Esophagus muscularis mucosa (tissue), 4 donors: ENCODE data around the gene DNAH17. TPM values are rescaled to one million over a fixed set of nuclear protein-coding genes. Genes with fewer than 3 reads are reported as not detected.

Source experiments
- DNase-seq: peaks from one replicate; pipeline ENCODE4 v3.0.0-alpha.2; 2017; ENCODE audit errors: extremely low spot score
- H3K27ac ChIP-seq, 4 donors: fragments of 200-600 bp; sonication (generic); replicated peaks in 1 of 4; 1 replicate in 3 of 4; 2 replicates in 1 of 4; pipeline ENCODE4 v1.5.1; 2016 to 2019; ENCODE audit warnings: mild to moderate bottlenecking in 1 of 4
- H3K27me3 ChIP-seq, 4 donors: fragments of 200-600 bp; sonication (generic); one replicate each; pipeline versions ENCODE4 v1.5.1 to v1.6.0; 2016 to 2019
- H3K36me3 ChIP-seq, 4 donors: fragments of 200-600 bp; sonication (generic); one replicate each; pipeline ENCODE4 v1.5.1; 2016 to 2019
- H3K4me1 ChIP-seq, 4 donors: fragments of 200-600 bp; sonication (generic); one replicate each; pipeline ENCODE4 v1.5.1; 2016 to 2019
- H3K4me3 ChIP-seq, 4 donors: fragments of 200-600 bp; sonication (generic); 1 replicate in 2 of 4; 2 replicates in 2 of 4; pipeline ENCODE4 v1.5.1; 2016 to 2019; ENCODE audit warnings: mild to moderate bottlenecking in 4 of 4, moderate library complexity in 1 of 4
- H3K9me3 ChIP-seq, 4 donors: fragments of 200-600 bp; sonication (generic); 1 replicate in 3 of 4; 2 replicates in 1 of 4; pipeline ENCODE4 v1.5.1; 2016 to 2019
- EP300 ChIP-seq: sonication (generic); formaldehyde crosslinking; IDR thresholded peaks from one replicate; pipeline ENCODE4 v1.6.1; 2017; ENCODE audit warnings: antibody characterized with exemption
- POLR2A ChIP-seq: fragments of 450-650 bp; IDR thresholded peaks from one replicate; pipeline ENCODE4 v1.6.1; 2017; ENCODE audit warnings: antibody characterized with exemption, moderate library complexity, mild to moderate bottlenecking, low read depth
- POLR2AphosphoS5 ChIP-seq, 2 donors: sonication (generic); formaldehyde crosslinking; IDR thresholded peaks; one replicate each; pipeline ENCODE4 v1.6.1; 2017; ENCODE audit warnings: antibody characterized with exemption in 2 of 2
- WGBS: methylation state at CpG from one replicate; pipeline ENCODE4 v1.1.5; 2018; 5-methylcytosine and 5-hydroxymethylcytosine counted together
- intact Hi-C: fragments of 100-400 bp; cut with DNase I; formaldehyde crosslinking; loops from one replicate; pipeline ENCODE4 v1.15.1; 2023
- total RNA-seq, 4 donors: library from RNA; depleted of rRNA; stranded (reverse); fragments of >200 nt; gene quantifications; one replicate each; pipeline versions ENCODE4 v1.1.0 to v1.2.1, GENCODE V29; 2016
- TF ChIP-seq, protein P1 (sequence below), 3 experiments: fragments of 200-600 bp in 2 of 3; fragments of 450-650 bp in 1 of 3; sonication (generic) in 2 of 3; IDR thresholded peaks; one replicate each; pipeline ENCODE4 v1.5.1; 2017 to 2019; ENCODE audit warnings: antibody characterized with exemption in 3 of 3, mild to moderate bottlenecking in 2 of 3, moderate library complexity in 1 of 3

DNAH17 gene
- total RNA-seq, 4 donors from 2014 or later: not detected

DNA sequence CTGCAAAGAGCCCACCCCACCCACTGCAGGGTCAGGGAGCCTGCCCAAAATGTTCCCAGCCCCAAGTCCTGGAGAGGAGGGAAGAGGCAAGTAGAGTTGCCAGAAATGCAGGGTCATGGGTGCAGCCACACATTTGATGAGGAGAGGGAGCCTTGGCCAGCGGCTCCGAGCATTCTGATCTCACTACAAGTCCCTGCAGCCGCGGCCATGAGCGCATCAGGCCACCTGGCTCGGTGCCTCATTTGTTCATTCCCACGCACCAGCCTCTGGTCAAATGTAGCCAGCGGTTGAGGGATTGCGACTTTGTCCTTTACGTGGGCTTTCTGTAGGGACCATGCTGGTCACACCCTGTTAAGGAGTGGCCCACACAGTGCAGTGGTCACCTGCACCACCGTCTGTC is 150.1 kb downstream of the DNAH17 start:
- Histone ChIP-seq H3K9me3 (no peaks in the 10 kb centered on the region), H3K4me1 (peaks cover 5 to 40% (median 18%) of the 10 kb centered on the region in 4 donors), H3K27me3 (no peaks in the 10 kb centered on the region), H3K4me3 (no peak overlapping the region), H3K27ac (no peak overlapping the region), H3K36me3 (peaks cover 15 to 71% (median 65%) of the 10 kb centered on the region in 4 donors)
- DNase-seq: no peak
- no peak for TF ChIP-seq EP300
- TF ChIP-seq POLR2AphosphoS5 (IDR thresholded peaks at IDR 0.05): no peak
- TF ChIP-seq, protein P1, sequence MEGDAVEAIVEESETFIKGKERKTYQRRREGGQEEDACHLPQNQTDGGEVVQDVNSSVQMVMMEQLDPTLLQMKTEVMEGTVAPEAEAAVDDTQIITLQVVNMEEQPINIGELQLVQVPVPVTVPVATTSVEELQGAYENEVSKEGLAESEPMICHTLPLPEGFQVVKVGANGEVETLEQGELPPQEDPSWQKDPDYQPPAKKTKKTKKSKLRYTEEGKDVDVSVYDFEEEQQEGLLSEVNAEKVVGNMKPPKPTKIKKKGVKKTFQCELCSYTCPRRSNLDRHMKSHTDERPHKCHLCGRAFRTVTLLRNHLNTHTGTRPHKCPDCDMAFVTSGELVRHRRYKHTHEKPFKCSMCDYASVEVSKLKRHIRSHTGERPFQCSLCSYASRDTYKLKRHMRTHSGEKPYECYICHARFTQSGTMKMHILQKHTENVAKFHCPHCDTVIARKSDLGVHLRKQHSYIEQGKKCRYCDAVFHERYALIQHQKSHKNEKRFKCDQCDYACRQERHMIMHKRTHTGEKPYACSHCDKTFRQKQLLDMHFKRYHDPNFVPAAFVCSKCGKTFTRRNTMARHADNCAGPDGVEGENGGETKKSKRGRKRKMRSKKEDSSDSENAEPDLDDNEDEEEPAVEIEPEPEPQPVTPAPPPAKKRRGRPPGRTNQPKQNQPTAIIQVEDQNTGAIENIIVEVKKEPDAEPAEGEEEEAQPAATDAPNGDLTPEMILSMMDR (IDR thresholded peaks at IDR 0.05): no peak
- no peak for TF ChIP-seq POLR2A
- intact Hi-C loops: no loop called here
- 91% methylated on average over 11 of the region's 11 CpGs for WGBS

DNA sequence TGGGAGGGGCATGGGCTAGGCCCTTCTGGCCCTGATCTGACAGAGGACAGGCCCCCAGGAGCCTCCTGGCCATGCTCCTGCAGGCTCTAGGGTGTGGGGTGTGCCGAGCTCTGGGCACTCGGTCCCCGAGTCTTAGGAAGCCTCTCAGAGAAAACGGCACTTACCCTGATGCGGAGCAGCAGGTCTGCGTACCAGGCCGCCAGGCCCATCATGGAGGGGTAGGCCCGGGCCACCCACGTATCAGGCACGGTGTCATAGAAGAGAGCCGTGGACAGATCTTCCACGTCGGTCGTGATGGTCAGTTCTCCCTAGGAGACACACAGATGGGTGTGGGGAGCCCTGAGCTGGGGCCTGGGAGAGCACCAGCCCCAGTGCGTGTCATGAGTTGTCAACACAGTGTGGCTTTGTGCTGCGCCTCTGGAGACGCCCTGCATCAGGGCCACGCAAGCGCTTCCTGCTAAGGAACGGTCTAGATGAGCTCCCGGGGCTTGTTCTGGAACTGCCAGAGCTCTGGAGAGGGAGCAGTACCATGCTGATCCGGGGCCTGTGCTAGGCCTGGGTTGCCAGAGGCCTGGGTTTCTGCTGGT is 150.8 kb downstream of the DNAH17 start:
- TF ChIP-seq POLR2A (no peak), EP300 (no peak), POLR2AphosphoS5 (IDR thresholded peaks at IDR 0.05) (no peak)
- TF ChIP-seq, protein P1 (IDR thresholded peaks at IDR 0.05): no peak
- intact Hi-C loops: no loop called here

DNA sequence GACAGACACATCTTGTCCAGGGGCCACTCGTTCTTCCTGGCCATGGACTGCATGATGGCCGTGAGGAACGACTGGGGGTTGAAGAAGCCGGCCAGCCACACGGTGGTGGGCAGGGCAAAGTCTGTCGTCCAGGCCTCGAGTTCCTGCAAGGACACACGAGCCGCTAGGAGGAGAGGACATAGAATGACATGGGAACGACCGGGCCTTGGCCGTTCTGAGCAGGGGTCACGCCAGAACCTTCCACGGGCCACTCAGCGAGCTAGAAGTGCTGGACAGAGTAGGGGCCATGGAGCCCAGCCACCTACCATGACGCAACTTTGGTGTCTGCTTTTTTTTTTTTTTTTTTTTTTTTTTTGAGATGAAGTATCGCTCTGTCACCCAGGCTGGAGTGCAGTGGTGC is 151.8 kb downstream of the DNAH17 start:
- DNase-seq: no peak
- intact Hi-C loops: no loop called here
- H3K36me3 ChIP-seq: peaks cover 15 to 84% (median 74%) of the 10 kb centered on the region in 4 donors
- H3K4me1 ChIP-seq: peaks cover 9 to 45% (median 28%) of the 10 kb centered on the region in 4 donors
- H3K4me3 ChIP-seq: no peak overlapping the region
- no peaks in the 10 kb centered on the region for H3K27me3 ChIP-seq
- H3K27ac ChIP-seq: no peak overlapping the region
- 89% methylated on average over 12 of the region's 17 CpGs for WGBS
- TF ChIP-seq POLR2A: no peak
- TF ChIP-seq POLR2AphosphoS5 (IDR thresholded peaks at IDR 0.05): no peak
- TF ChIP-seq EP300: no peak
- TF ChIP-seq, protein P1 (IDR thresholded peaks at IDR 0.05): no peak
- H3K9me3 ChIP-seq: no peaks in the 10 kb centered on the region

More for the DNA sequence above, 150.8 kb downstream of the DNAH17 start:
- H3K9me3 ChIP-seq: no peaks in the 10 kb centered on the region
- DNase-seq: no peak
- peaks cover 9 to 44% (median 24%) of the 10 kb centered on the region in 4 donors for H3K4me1 ChIP-seq
- peaks cover 15 to 74% (median 69%) of the 10 kb centered on the region in 4 donors for H3K36me3 ChIP-seq
- no peaks in the 10 kb centered on the region for H3K27me3 ChIP-seq
- no peak overlapping the region for H3K27ac ChIP-seq
- 94% methylated on average over 11 of the region's 22 CpGs for WGBS
- H3K4me3 ChIP-seq: no peak overlapping the region

DNA sequence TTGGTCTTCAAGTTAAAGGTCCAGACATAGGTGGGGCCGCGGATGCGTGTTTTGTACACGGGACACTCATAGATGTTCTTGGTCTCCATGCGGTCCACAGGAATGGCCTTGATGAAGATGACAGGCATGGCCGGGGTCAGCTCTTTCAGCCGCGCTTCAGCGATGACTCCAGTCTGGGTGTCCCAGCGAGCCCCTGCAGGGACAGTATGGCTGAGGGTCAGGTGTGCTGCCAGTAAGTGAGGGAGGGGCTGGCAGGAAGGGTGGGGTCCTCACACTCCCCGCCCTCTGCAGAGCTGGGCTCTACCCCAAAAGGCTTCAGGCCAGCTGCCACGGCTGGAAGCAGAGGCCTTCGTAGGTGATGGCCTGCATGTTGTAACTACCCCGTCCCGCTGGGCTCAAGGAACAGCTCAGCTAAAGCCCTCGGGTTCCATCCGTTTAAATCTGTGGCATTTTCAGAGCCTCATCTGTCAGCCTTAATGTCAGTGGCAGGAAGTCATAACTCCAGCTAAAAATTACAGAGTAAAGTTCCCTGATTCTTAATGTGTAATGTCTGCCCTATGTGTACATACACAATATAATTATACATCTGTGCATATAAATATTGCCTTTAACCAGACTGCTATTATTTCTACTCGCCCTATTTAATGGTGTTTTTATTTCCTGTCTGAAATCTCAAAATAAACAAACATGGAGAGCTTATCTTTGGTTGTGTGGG is 153.1 kb downstream of the DNAH17 start:
- Histone ChIP-seq H3K4me3 (no peak overlapping the region), H3K36me3 (peaks cover 15 to 85% (median 74%) of the 10 kb centered on the region in 4 donors), H3K27ac (no peak overlapping the region), H3K27me3 (no peaks in the 10 kb centered on the region), H3K9me3 (no peaks in the 10 kb centered on the region), H3K4me1 (peaks cover 9 to 51% (median 36%) of the 10 kb centered on the region in 4 donors)
- no peak for DNase-seq
- WGBS: 66% methylated on average over 12 of the region's 18 CpGs
- intact Hi-C loops: loop anchor here (2.0 kb wide), 1 partner anchor 133 kb away; no protein-coding TSS in a partner anchor
- TF ChIP-seq POLR2AphosphoS5 (IDR thresholded peaks at IDR 0.05) (no peak), POLR2A (no peak), EP300 (no peak)
- TF ChIP-seq, protein P1 (IDR thresholded peaks at IDR 0.05): no peak
